NCI-H1930 (cell line): Measurements from ENCODE around the gene ZNG1A.
"Not testable (repeated sequence)": the region's sequence is repeated elsewhere in the genome, so short reads cannot be mapped to it uniquely, and the experiment has no call there.

Experiments used
- DNase-seq, 2 experiments: peaks; one replicate each; lab custom pipeline; 2025; lab: John Stamatoyannopoulos, UW

Gene ZNG1A

GRCh38 chr9:178970-179383 lies at the start of gene ZNG1A:
TSS of gene ZNG1A (minus strand) at chr9:179056. CDS start at chr9:178969, 87 bp downstream.
- DNase-seq = peak; percentile 74 to 85

GRCh38 chr9:227860-228259 lies 49.0 kb upstream of the ZNG1A start:
- no peak for DNase-seq

GRCh38 chr9:224582-225520 lies 46.0 kb upstream of the ZNG1A start:
- DNase-seq = no peak

GRCh38 chr9:224026-224425 lies 45.2 kb upstream of the ZNG1A start:
- DNase-seq = no peak

GRCh38 chr9:223152-223551 lies 44.3 kb upstream of the ZNG1A start:
- no peak for DNase-seq

GRCh38 chr9:221989-222776 lies 43.3 kb upstream of the ZNG1A start:
- DNase-seq = no peak

GRCh38 chr9:219670-220365 lies 41.0 kb upstream of the ZNG1A start:
- DNase-seq = no peak

- not testable (repeated sequence) for DNase-seq
Measured at GRCh38 chr9:219036-219435, 40.2 kb upstream of the ZNG1A start.

GRCh38 chr9:217950-218349 lies 39.1 kb upstream of the ZNG1A start:
- DNase-seq = no peak

- DNase-seq = no peak
Measured at GRCh38 chr9:216866-217265, 38.0 kb upstream of the ZNG1A start.

GRCh38 chr9:215631-216155 lies 36.8 kb upstream of the ZNG1A start:
- no peak for DNase-seq

GRCh38 chr9:214648-215493 lies 36.0 kb upstream of the ZNG1A start, which contains the start of gene DOCK8:
TSS of gene DOCK8 (plus strand) at chr9:214865. CDS start at chr9:214977, 112 bp downstream.
- peak; percentile 58 to 82 for DNase-seq

GRCh38 chr9:214351-214647 lies 35.4 kb upstream of the ZNG1A start:
- DNase-seq = no peak

GRCh38 chr9:213901-214300 lies 35.0 kb upstream of the ZNG1A start:
- DNase-seq = not testable (repeated sequence)

GRCh38 chr9:212297-212696 lies 33.4 kb upstream of the ZNG1A start:
- DNase-seq = no peak

GRCh38 chr9:211557-211956 lies 32.7 kb upstream of the ZNG1A start:
- no peak for DNase-seq

- no peak for DNase-seq
Measured at GRCh38 chr9:211036-211435, 32.2 kb upstream of the ZNG1A start.

- DNase-seq = no peak
Measured at GRCh38 chr9:209143-209758, 30.4 kb upstream of the ZNG1A start.

- DNase-seq = no peak
Measured at GRCh38 chr9:206481-206880, 27.6 kb upstream of the ZNG1A start.

GRCh38 chr9:199601-200000 lies 20.7 kb upstream of the ZNG1A start:
- not testable (repeated sequence) for DNase-seq
